GM21423 (cell line): Measurements from ENCODE around the gene RUNX3.
"Not testable (repeated sequence)": the region's sequence is repeated elsewhere in the genome, so short reads cannot be mapped to it uniquely, and the experiment has no call there.

Experiments
- ATAC-seq: cut with Tn5 transposase; IDR thresholded peaks from one replicate; pipeline ENCODE4 v1.9.1; 2021; ENCODE audit warnings: mild to moderate bottlenecking, moderate library complexity; ENCODE audit not compliant: unreplicated experiment

The RUNX3 gene

GRCh38 chr1:24903011-24903461 lies 27.0 kb downstream of the RUNX3 start:
- no peak for ATAC-seq

GRCh38 chr1:24902471-24902891 lies 27.6 kb downstream of the RUNX3 start:
- no peak for ATAC-seq

DNA sequence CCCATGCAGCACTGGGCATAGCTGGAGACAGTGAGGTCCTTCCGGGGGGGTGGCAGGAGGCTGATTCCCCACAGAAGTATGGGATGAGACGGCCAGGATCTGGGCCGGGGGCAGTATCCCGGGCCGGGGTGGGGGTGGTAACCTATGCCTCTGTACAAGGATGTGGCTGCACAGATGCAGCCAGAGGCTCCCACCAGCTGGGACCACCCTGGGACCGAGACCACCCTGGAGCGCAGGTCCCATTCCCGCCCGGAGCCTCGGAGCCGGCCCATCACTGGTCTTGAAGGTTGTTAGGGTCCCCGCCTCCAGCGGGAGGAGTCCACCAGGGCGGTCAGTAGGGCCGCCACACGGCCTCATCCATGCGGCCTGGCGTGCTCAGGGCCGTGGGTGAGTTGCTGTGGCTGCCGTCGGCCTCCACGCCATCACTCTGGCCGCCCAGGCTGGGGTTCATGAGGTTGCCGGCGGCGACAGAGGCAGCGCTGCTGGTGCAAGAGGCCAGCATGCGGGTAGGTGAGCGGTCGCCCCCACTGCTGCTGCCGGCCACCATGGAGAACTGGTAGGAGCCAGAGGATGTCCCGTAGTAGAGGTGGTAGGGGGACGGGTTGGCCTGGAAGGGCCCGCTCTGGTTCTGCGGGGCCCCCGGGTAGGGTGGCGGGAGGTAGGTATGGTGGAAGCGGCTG lies 28.1 kb downstream of the RUNX3 start:
- ATAC-seq, result no peak

DNA sequence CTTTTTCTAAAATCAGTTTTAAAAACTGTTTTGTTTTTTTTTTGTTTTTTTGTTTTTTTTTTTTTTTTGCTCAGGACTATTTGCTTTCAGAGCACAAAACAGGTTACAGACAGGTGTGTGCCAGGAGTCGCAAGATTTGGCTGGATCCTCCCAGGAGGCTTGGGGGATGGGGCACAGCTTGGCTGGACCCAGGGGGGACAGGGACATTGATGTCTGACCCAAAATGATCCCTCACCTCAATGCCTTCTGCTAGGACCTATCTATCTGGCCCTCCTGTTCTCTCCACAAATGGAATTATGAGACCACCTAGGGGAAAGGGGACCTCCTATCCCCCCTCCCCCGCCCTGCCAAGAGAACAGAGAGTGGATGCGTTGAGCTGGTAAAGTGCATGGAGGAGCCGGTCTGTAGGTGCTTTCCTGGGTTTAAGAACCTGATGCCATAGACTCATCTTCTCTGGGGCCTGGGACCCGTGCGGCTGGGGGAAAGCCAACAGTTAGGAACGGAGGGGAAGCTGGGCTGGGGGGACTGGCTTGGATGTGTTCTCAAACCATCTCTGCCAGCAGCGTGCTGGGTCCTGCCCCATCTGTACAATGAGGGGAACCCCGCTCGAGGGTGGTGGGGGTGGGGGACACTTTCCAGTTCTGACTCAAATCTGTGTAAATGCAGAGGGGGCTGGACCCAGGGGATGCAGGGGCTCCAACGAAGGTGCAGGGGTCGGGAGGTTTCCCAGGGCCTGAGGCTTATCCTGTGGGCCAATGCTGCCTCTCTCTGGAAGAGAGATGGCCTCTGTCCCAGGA lies 28.9 kb downstream of the RUNX3 start:
- no peak for ATAC-seq

DNA sequence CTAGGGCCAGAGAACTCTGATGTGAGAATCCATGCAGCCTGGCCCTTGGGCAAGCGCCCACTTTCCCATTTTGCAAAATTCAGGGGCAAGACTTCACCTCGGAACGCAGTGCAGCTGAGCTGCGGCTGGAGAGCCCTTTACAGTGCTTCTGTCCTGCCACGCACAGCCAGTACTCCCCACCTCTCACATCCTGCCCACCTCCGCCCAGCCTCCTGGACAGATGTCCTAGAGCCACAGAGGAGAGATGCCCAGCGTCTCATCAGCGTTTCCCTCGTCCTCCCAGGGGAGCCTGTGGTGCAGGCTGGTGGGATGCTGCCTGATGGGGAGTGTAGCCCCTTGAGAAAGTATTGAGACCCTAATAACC lies 29.6 kb downstream of the RUNX3 start:
- no peak for ATAC-seq

GRCh38 chr1:24899581-24900485 lies 30.2 kb downstream of the RUNX3 start:
- ATAC-seq, result no peak

- no peak for ATAC-seq
Observed at GRCh38 chr1:24898909-24899439, 31.1 kb downstream of the RUNX3 start.

DNA sequence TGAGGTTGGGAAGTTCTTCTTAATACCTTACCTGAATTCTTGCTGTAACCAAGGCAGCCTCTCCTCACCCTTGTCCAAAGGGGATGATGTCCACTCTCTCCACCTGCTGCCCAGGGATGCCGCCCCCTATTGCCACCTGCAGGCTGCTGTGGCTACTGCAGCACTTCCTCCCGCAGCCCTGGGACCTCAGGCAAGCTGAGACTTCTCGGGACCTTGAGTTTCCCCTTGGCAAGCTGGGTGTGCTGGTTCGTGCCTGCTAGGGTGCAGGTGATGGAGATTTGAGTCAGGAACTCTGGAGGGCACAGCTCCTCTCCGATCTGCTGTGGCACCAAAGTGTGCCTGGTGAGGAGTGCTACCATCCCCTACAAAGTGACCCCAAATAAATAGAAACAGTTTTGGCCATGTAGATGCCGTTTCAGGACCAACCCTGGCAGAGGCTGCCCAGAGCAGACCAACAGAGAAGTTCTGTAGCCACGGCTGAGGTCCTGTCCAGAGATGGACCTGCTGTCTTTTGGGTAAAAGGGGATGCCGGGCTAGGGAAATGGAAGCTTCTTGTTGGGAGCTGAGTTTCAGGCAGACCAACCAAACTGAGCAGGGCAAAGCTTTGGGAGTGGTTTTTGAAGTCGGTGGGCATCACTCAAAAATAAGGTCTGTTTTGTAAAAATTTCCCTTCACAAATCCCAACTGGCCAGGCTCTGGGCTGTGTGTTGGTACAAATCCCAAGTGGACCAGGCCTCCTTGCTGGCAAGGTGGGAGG lies 31.7 kb downstream of the RUNX3 start:
- no peak for ATAC-seq

DNA sequence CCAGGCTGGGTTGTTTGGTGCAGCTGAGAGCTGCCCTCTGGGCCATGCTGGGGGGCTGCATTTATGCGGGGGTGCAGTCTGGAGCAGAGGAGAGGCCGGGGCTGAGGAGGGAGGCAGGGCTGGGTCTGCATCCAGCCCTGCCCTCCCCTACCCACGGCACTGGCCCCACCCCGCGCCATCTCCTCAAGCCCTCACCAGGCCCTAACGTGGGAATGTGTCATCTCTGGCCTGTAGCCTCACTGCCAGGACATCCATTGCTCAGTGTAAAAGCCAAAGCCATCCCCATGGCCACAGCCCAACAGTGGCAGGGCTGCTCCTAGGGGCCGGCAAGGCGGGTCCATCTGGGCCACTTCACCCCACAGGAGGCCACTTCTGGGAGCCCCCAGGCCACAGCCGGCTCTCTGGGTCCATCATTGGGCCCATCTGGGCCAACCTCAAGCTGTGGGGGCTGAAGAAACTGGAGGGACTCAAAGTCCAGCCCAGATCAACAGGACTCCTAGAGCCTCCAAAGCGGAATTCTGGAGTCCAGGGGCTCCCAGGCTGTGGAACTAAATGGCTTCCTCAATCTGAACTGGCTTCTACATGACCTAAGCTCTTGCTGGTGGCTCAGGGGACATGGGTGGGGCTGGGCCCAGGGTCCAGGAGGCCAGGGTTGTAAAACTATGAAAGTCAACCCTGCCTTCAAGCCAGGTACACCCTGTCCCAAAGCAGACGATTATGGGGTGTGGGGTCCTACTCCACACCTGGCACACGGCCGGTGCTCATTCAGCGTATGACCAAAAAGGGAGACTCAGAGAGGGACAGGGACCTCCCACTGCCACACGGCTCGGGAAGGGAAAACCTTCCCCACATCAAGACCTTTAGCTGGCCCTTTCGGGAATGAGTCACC lies 32.6 kb downstream of the RUNX3 start:
- ATAC-seq, result no peak

- ATAC-seq, result no peak
Observed at GRCh38 chr1:24896596-24897262, 33.3 kb downstream of the RUNX3 start.

DNA sequence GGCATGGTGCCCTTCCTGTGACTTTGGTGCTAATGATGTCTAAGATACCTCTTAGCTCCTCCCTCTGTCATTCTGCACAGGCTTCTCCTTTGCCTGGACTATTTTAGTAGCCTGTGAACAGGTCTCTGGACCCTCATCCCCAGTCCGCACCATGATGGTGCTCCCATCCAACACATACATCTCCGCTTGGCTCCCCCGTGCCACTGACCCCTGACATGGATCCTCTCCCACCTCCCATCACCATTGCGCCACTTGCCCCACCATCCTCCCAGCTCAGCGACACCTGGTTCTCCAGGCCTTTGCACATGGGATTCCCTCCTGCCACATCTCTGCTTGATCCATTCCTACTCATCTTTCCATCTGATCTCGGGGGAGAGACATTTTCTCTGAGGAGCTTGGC lies 33.9 kb downstream of the RUNX3 start:
- ATAC-seq, result no peak

- no peak for ATAC-seq
Observed at GRCh38 chr1:24895511-24895910, 34.6 kb downstream of the RUNX3 start.

DNA sequence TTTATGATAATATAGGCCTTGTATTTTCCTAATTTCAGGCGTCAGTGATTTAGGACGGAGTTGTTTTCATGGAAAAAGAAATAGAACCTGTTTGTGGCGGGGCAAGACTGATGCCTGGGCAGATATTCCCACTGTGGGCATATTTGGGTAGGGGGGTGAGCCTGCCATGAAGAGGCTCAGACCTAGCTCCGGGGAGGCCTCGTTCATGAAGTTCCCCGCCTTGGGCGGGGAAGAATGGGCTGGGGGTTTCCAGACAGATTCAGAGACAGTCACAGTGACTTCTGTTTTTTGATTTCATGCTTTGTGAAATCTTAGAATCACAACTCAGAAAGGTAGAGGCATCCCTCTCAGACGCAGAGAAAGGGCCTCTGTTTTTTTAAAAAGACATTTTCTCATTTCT lies 36.1 kb downstream of the RUNX3 start:
- no peak for ATAC-seq

DNA sequence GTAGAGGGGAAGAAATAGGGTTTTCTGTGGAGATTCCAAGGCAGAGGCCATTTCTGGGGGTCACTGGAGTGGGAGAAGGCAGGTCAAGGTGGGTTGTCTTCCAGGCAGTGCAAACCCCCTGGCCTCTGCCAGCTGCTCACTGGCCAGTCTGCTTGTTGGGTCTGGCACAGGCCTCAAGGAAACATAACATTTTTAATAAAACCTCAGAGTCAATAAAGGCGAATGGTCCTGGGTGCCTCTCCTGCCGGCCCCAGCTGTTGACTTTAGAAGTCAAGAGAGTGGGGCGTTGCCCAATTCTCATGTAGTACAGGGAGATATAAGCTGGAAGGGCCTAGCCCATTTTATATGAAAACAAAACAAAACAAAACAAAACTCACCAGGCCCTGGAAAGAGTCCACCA lies 36.6 kb downstream of the RUNX3 start:
- no peak for ATAC-seq

- no peak for ATAC-seq
Observed at GRCh38 chr1:24892188-24893153, 37.6 kb downstream of the RUNX3 start.

GRCh38 chr1:24891367-24891766 lies 38.7 kb downstream of the RUNX3 start:
- ATAC-seq, result not testable (repeated sequence)

DNA sequence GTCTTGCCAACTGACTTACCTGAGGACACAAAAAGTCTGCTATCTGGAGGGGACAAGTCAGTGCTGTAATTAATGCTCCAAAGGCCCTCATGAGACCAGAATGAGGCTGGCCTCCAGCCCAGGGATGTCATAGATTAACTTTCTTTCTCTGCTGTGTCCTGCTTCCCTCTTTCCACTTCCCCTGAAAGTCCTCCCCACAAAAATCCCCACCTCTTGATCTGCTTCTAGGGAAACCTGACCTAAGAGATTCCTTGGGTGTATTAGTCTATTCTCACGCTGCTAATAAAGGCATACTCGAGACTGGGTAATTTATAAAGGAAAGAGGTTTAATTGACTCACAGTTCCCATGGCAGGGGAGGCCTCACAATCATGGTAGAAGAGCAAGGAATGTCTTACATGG lies 39.2 kb downstream of the RUNX3 start:
- no peak for ATAC-seq
